NCI-H510A treated with DMSO at 0.1 percent for 48 hours (cell line): ENCODE results near the gene NDUFAF2.
"Not testable (repeated sequence)": the region's sequence is repeated elsewhere in the genome, so short reads cannot be mapped to it uniquely, and the experiment has no call there.

Experiments
- DNase-seq: peaks from one replicate; lab custom pipeline; 2025; lab: John Stamatoyannopoulos, UW

The NDUFAF2 gene

GRCh38 chr5:61050292-61050691, 105.3 kb downstream of the NDUFAF2 start:
- DNase-seq, result no peak

GRCh38 chr5:61051267-61051666, 106.3 kb downstream of the NDUFAF2 start:
- DNase-seq, result no peak

GRCh38 chr5:61052882-61053281, 107.9 kb downstream of the NDUFAF2 start:
- no peak for DNase-seq

GRCh38 chr5:61053937-61054336, 108.9 kb downstream of the NDUFAF2 start:
- no peak for DNase-seq

GRCh38 chr5:61055434-61056006, 110.5 kb downstream of the NDUFAF2 start:
- DNase-seq, result peak; percentile 31

GRCh38 chr5:61059499-61059898, 114.5 kb downstream of the NDUFAF2 start:
- DNase-seq, result no peak

- no peak for DNase-seq
These were observed 124.1 kb downstream of the NDUFAF2 start for GRCh38 chr5:61069150-61069549.

- DNase-seq, result no peak
These were observed 126.5 kb downstream of the NDUFAF2 start for GRCh38 chr5:61071526-61071925.

- no peak for DNase-seq
These were observed 131.6 kb downstream of the NDUFAF2 start for GRCh38 chr5:61076626-61077025.

GRCh38 chr5:61081741-61082140, 136.7 kb downstream of the NDUFAF2 start:
- no peak for DNase-seq

- DNase-seq, result no peak
These were observed 137.7 kb downstream of the NDUFAF2 start for GRCh38 chr5:61082516-61083280.

GRCh38 chr5:61084658-61085057, 139.7 kb downstream of the NDUFAF2 start:
- DNase-seq, result no peak

- DNase-seq, result no peak
These were observed 140.9 kb downstream of the NDUFAF2 start for GRCh38 chr5:61085885-61086284.

- DNase-seq, result no peak
These were observed 142.9 kb downstream of the NDUFAF2 start for GRCh38 chr5:61087921-61088320.

GRCh38 chr5:61089351-61089750, 144.3 kb downstream of the NDUFAF2 start:
- DNase-seq, result no peak

GRCh38 chr5:61093046-61093771, 148.2 kb downstream of the NDUFAF2 start:
- not testable (repeated sequence) for DNase-seq

GRCh38 chr5:61097465-61097864, 152.5 kb downstream of the NDUFAF2 start:
- DNase-seq, result no peak

- DNase-seq, result no peak
These were observed 153.4 kb downstream of the NDUFAF2 start for GRCh38 chr5:61098251-61098995.

GRCh38 chr5:61100437-61100836, 155.4 kb downstream of the NDUFAF2 start:
- no peak for DNase-seq

GRCh38 chr5:61114441-61114840, 169.4 kb downstream of the NDUFAF2 start:
- DNase-seq, result no peak

- DNase-seq, result no peak
These were observed 171.0 kb downstream of the NDUFAF2 start for GRCh38 chr5:61115968-61116367.

GRCh38 chr5:61119066-61119465, 174.1 kb downstream of the NDUFAF2 start:
- DNase-seq, result no peak
